BJ (cell line): ENCODE data around the gene ACAA1. TPM values are rescaled to one million over a fixed set of nuclear protein-coding genes. Genes with fewer than 3 reads are reported as not detected.

Source experiments
- CTCF ChIA-PET: fragments of 350-600 bp; formaldehyde crosslinking; extraction: SDS; loops from one replicate; lab custom pipeline; 2021; ENCODE audit warnings: antibody characterized with exemption, inconsistent platforms; lab: Yijun Ruan, JAX
- POLR2A ChIA-PET: fragments of 300-600 bp; sonication (Branson Sonifier 250); formaldehyde crosslinking; extraction: SDS; loops from one replicate; lab custom pipeline; 2021; ENCODE audit warnings: antibody characterized with exemption; lab: Charles Lee
- DNase-seq: peaks from one replicate; pipeline ENCODE4 v3.0.0-alpha.2; 2011; ENCODE audit warnings: low read depth
- H3K27me3 ChIP-seq: 2 replicates; pipeline ENCODE4 v1.6.0; 2011; ENCODE audit warnings: low read length; ENCODE audit not compliant: control insufficient read depth, insufficient read depth
- H3K36me3 ChIP-seq: 2 replicates; pipeline ENCODE4 v1.5.1; 2011; ENCODE audit warnings: low read length; ENCODE audit not compliant: control insufficient read depth, insufficient read depth
- H3K4me3 ChIP-seq: 2 replicates; pipeline ENCODE4 v1.5.1; 2011; ENCODE audit warnings: low read depth, mild to moderate bottlenecking, control low read depth, low read length
- polyA plus RNA-seq: library from polyadenylated mRNA; depleted of rRNA; stranded (reverse); fragments of >200 nt; gene quantifications from 2 replicates; pipeline ENCODE4 v1.2.3, GENCODE V29; 2011
- TF ChIP-seq, protein P1 (sequence below): IDR thresholded peaks from 2 replicates; pipeline ENCODE4 v1.5.1; 2011; ENCODE audit warnings: low read depth, mild to moderate bottlenecking, control low read depth, inconsistent platforms, low read length, moderate library complexity; ENCODE audit not compliant: insufficient read depth

ACAA1 gene
- polyA plus RNA-seq, 1 experiment: 81.8 TPM

DNA sequence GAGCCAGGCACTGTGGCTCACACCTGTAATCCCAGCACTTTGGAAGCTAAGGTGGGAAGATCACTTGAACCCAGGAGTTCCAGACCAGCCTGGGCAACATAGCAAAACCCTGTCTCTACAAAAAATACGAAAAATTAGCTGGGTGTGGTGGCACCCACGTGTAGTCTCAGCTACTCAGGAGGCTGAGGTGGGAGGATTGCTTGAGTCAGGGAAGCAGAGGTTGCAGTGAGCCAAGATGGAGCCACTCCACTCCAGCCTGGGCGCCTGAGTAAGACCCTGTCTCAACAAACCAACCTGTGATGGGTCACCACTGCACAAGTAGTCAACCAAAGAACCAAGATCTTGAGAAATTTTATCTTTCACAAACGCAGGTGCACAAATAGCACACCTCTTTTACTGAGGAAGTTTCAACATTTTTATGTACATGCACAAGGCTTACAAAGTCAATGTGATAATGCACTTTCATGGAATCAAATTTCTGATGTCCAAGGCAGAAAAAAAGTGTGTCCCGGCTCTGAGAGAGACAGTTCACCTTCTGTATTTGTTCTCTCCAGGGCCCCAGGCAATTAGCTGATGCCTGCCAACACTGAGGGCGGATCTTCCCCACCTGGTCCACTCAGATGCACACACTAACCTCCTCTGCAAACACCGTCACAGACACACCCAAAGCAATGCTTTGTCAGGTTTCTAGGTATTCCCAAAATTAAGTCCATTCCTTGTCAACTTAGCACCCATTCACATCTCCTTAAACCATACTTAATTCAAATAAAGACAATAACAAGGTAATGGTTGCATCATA lies 12.4 kb downstream of the ACAA1 start:
- Histone ChIP-seq H3K4me3 (no peak overlapping the region), H3K27me3 (no peaks in the 10 kb centered on the region), H3K36me3 (peaks cover 53% of the 10 kb centered on the region)
- TF ChIP-seq, protein P1, sequence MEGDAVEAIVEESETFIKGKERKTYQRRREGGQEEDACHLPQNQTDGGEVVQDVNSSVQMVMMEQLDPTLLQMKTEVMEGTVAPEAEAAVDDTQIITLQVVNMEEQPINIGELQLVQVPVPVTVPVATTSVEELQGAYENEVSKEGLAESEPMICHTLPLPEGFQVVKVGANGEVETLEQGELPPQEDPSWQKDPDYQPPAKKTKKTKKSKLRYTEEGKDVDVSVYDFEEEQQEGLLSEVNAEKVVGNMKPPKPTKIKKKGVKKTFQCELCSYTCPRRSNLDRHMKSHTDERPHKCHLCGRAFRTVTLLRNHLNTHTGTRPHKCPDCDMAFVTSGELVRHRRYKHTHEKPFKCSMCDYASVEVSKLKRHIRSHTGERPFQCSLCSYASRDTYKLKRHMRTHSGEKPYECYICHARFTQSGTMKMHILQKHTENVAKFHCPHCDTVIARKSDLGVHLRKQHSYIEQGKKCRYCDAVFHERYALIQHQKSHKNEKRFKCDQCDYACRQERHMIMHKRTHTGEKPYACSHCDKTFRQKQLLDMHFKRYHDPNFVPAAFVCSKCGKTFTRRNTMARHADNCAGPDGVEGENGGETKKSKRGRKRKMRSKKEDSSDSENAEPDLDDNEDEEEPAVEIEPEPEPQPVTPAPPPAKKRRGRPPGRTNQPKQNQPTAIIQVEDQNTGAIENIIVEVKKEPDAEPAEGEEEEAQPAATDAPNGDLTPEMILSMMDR: no peak
- POLR2A ChIA-PET: no interaction called here
- CTCF ChIA-PET: no interaction called here
- no peak for DNase-seq

DNA sequence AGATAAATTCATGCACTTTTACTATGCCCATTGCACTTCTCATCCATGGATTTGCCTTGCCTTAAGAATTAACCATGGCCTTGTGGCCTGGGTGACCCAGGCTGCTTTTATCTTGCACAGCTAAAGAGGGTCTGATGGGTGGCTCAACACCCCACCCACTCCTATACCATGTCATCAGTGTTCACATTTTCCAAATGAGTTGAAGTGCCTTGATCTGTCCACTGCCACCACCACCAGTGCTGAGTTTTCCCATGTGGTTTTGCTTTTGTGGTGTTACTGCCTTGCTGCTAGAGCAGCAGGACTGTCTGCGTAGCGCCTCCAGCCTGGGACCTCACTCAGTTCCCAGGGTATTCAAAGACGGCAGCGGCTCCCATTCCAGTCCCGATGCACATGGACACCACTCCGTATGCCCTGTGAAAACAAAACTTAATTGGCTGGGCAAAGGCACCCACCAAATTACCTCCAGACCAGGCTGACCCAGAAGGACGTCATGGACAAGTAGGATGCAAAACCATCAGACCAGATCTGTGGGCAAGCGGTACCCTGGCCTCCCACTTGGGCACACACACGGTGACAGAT lies 14.1 kb downstream of the ACAA1 start:
- no peaks in the 10 kb centered on the region for H3K27me3 ChIP-seq
- no peak for DNase-seq
- TF ChIP-seq, protein P1: no peak
- ChIA-PET CTCF (no interaction called here), POLR2A (no interaction called here)
- H3K4me3 ChIP-seq: no peak overlapping the region
- H3K36me3 ChIP-seq: peaks cover 43% of the 10 kb centered on the region

DNA sequence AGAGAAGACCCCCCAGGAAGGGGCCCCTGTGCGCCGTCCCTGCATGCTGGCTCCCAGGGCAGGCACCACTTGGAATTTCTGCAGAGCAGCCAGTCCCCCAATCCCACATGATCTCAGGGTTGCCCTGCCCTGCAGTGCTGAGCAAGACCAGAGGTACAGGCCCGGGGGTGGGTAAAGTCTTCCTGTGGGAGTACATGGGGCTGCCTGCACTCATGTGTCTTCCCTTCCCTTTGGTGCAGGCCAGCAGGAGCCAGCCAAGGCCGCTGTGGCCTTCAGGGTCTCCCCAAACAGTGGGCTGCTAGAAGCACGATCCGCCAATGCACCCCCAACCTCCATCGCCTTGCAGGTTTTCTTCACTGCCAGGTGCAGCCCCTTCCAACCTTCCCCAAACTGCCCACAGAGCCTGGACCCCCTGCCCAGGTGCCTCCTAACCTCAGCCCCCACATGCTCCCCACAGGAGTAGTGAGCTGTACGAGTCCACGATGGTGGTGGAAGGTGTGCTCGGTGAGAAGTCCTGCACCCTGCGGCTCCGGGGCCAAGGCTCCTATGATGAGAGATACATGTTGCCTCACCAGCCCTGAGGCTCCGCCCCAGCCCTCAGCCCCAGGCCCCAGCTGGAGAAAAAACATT lies 15.0 kb downstream of the ACAA1 start:
- ChIA-PET CTCF (interaction anchor here (0.9 kb wide), 1 partner anchor 176 kb away, joined by 3 read pairs; no protein-coding TSS in a partner anchor), POLR2A (no interaction called here)
- H3K4me3 ChIP-seq: no peak overlapping the region
- no peaks in the 10 kb centered on the region for H3K27me3 ChIP-seq
- TF ChIP-seq, protein P1: no peak
- peaks cover 35% of the 10 kb centered on the region for H3K36me3 ChIP-seq
- no peak for DNase-seq

DNA sequence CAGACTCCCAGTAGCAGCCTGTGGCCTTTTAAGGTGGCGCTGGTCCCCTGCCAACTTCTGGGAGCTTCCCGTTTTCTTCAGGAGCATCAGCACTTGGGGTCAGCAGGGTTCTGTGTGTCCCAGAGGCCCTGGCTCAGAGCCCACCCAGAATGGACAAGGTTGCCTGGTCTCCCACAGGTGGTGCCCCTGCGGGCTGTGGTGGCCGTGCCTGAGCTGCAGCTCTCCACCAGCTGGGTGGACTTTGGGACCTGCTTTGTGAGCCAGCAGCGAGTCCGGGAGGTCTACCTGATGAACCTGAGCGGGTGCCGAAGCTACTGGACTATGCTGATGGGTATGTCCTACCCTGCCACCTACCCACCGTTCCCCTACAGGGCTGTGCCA lies 15.5 kb downstream of the ACAA1 start:
- no peaks in the 10 kb centered on the region for H3K27me3 ChIP-seq
- H3K4me3 ChIP-seq: no peak overlapping the region
- TF ChIP-seq, protein P1: no peak
- no peak for DNase-seq
- H3K36me3 ChIP-seq: peaks cover 32% of the 10 kb centered on the region
- POLR2A ChIA-PET: no interaction called here
- CTCF ChIA-PET: interaction anchor here (0.9 to 6.3 kb wide), 3 partner anchors 9 to 177 kb away, joined by 3 to 39 read pairs (median 7); no protein-coding TSS in a partner anchor
